Chondrocyte (in vitro differentiated cells): ENCODE measurements around the gene REEP6. TPM values are rescaled to one million over a fixed set of nuclear protein-coding genes. Genes with fewer than 3 reads are reported as not detected.

ENCODE experiments used
- DNase-seq: peaks from one replicate; pipeline ENCODE4 v3.0.0; 2021; ENCODE audit warnings: mixed read lengths, low spot score
- H3K27ac Mint-ChIP-seq: one replicate; pipeline ENCODE4 v1.8.0; 2021; ENCODE audit warnings: mild to moderate bottlenecking, moderate library complexity, mixed read lengths; ENCODE audit not compliant: unreplicated experiment
- H3K27me3 Mint-ChIP-seq: 2 replicates; pipeline ENCODE4 v1.8.0; 2021; ENCODE audit warnings: low read depth, mixed read lengths
- H3K36me3 Mint-ChIP-seq: 2 replicates; pipeline ENCODE4 v1.8.0; 2021; ENCODE audit warnings: low read depth, mixed read lengths
- H3K4me1 Mint-ChIP-seq: 2 replicates; pipeline ENCODE4 v1.8.0; 2021; ENCODE audit warnings: low read depth, mild to moderate bottlenecking, mixed read lengths
- H3K4me3 Mint-ChIP-seq: one replicate; pipeline ENCODE4 v1.8.0; 2021; ENCODE audit warnings: mild to moderate bottlenecking, moderate library complexity, mixed read lengths; ENCODE audit not compliant: unreplicated experiment
- H3K9me3 Mint-ChIP-seq: 2 replicates; pipeline ENCODE4 v1.8.0; 2021; ENCODE audit warnings: low read depth, mixed read lengths
- total RNA-seq: library from RNA; stranded (reverse); gene quantifications from 3 replicates; pipeline ENCODE4 v1.2.1, GENCODE V29; 2021
- TF ChIP-seq, protein P1 (sequence below): fragments of 200-600 bp; sonication (generic); IDR thresholded peaks from 2 replicates; pipeline ENCODE4 v1.5.0; 2021; ENCODE audit warnings: antibody characterized with exemption, mild to moderate bottlenecking, moderate library complexity

Gene REEP6
- total RNA-seq, 1 donor from 2014 or later = 2.8 TPM

DNA sequence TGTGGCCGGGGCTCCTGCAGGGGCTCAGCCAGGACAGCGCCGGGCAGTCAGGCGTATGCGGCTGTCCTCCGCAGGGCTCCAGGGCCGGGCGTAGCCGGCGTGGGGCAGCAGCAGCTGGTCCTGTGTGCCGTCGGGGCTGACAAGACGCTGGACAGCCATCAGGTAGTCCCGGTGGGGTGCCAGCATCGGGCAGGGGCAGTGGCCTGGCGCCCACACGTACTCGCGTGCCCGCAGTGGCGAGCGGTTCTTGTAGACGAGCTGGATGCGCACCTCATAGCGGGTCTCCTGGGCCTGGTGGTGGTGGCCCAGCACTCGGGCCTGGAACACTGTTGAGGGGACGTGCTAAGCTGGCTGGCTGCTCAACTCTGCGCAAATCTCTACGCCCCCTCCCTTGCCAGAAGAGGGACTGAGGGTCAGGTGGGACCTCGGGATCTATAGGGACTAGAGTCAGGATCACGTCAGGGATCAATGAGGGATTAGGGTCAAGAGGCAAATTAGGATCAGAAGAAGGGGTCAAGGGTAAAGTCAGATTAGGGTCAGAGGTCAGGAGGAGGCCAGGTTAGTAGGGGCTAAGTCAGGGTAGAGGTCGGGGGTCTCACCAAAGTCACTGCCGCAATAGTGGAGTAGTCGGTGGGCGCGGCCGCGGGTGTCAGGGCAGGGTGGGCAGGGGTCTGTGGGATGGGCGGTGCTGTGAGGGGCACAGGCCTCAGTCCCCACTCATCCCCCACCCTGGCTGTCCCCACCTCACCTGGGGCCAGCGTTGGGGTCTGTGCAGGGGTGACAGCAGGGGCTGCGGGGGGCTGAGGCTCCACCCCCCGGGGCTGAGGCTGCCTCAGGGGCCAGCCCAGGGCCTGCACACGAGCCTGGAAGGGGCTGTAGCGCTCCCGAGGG is 15.3 kb downstream of the REEP6 start:
- TF ChIP-seq, protein P1, sequence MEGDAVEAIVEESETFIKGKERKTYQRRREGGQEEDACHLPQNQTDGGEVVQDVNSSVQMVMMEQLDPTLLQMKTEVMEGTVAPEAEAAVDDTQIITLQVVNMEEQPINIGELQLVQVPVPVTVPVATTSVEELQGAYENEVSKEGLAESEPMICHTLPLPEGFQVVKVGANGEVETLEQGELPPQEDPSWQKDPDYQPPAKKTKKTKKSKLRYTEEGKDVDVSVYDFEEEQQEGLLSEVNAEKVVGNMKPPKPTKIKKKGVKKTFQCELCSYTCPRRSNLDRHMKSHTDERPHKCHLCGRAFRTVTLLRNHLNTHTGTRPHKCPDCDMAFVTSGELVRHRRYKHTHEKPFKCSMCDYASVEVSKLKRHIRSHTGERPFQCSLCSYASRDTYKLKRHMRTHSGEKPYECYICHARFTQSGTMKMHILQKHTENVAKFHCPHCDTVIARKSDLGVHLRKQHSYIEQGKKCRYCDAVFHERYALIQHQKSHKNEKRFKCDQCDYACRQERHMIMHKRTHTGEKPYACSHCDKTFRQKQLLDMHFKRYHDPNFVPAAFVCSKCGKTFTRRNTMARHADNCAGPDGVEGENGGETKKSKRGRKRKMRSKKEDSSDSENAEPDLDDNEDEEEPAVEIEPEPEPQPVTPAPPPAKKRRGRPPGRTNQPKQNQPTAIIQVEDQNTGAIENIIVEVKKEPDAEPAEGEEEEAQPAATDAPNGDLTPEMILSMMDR = no peak
- Mint-ChIP-seq H3K27me3 (peaks cover 7% of the 10 kb centered on the region), H3K4me3 (no peak overlapping the region), H3K9me3 (no peaks in the 10 kb centered on the region), H3K36me3 (no peaks in the 10 kb centered on the region), H3K4me1 (peaks cover 12% of the 10 kb centered on the region), H3K27ac (no peak overlapping the region)
- peak; percentile 95 for DNase-seq

DNA sequence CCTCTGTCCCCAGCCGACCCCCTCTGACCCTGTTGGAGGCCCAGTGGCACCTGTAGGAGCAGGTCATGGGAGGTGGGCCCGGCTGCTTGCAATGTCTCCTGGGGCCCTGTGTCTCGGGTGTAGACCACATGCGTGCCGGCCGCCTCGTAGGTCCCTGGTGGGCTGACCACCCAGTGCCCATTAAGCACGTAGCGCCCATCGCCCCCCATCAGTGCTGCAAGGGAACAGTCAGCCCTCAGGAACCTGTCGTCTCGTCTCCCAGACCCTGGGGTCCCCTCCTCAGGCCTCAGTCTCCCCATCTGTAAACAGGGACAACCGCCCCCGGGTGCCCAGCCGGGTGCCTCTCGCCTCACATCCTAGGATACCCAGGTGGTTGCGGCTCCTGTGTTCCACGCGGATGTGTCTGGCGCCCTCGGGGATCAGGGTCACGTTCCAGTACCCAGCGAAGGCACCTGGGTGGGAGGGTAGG is 16.2 kb downstream of the REEP6 start:
- Mint-ChIP-seq H3K27me3 (peaks cover 7% of the 10 kb centered on the region), H3K36me3 (no peaks in the 10 kb centered on the region), H3K4me1 (peaks cover 14% of the 10 kb centered on the region), H3K9me3 (no peaks in the 10 kb centered on the region), H3K4me3 (no peak overlapping the region), H3K27ac (peak overlapping the region; percentile 99)
- DNase-seq = no peak
- TF ChIP-seq, protein P1 = no peak

- H3K27me3 Mint-ChIP-seq = peaks cover 7% of the 10 kb centered on the region
Measured at GRCh38 chr19:1507763-1508506, 17.0 kb downstream of the REEP6 start.

DNA sequence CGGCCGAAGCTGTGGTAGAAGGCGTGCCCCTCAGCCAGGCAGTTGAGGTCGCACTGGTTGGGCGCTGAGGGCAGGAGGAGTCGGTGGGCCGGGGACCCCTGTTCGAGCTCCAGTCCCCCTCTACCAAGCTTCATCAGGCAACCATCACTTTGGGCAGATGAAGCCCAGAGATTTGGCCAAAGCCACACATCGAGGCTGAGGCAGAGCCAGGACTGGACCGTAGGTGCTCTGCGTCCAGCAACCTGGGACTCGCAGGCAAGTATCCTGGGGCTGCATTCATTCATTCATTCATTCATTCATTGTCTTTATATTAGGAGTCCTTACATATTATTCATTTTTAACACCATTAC is 17.5 kb downstream of the REEP6 start:
- Mint-ChIP-seq H3K4me1 (peaks cover 19% of the 10 kb centered on the region), H3K9me3 (no peaks in the 10 kb centered on the region), H3K27ac (peak overlapping the region; percentile 32), H3K4me3 (peak overlapping the region; percentile 9), H3K27me3 (peaks cover 4% of the 10 kb centered on the region), H3K36me3 (no peaks in the 10 kb centered on the region)
- no peak for DNase-seq
- TF ChIP-seq, protein P1 = no peak

More at GRCh38 chr19:1507763-1508506, 17.0 kb downstream of the REEP6 start:
- peak overlapping the region; percentile 99 for H3K27ac Mint-ChIP-seq
- H3K4me1 Mint-ChIP-seq = peaks cover 19% of the 10 kb centered on the region
- H3K4me3 Mint-ChIP-seq = peak overlapping the region; percentile 90
- no peaks in the 10 kb centered on the region for H3K36me3 Mint-ChIP-seq
- H3K9me3 Mint-ChIP-seq = no peaks in the 10 kb centered on the region
- DNase-seq = peak; percentile 97
- TF ChIP-seq, protein P1 = no peak
